GM18868 (cell line): ENCODE data around the gene P2RX3.
"Not testable (repeated sequence)": the region's sequence is repeated elsewhere in the genome, so short reads cannot be mapped to it uniquely, and the experiment has no call there.

Experiments used
- ATAC-seq: cut with Tn5 transposase; IDR thresholded peaks from one replicate; pipeline ENCODE4 v1.9.1; 2021; ENCODE audit warnings: mild to moderate bottlenecking, moderate library complexity; ENCODE audit not compliant: unreplicated experiment

The P2RX3 gene

GRCh38 chr11:57394203-57394965 lies 56.2 kb downstream of the P2RX3 start:
- ATAC-seq = no peak

DNA sequence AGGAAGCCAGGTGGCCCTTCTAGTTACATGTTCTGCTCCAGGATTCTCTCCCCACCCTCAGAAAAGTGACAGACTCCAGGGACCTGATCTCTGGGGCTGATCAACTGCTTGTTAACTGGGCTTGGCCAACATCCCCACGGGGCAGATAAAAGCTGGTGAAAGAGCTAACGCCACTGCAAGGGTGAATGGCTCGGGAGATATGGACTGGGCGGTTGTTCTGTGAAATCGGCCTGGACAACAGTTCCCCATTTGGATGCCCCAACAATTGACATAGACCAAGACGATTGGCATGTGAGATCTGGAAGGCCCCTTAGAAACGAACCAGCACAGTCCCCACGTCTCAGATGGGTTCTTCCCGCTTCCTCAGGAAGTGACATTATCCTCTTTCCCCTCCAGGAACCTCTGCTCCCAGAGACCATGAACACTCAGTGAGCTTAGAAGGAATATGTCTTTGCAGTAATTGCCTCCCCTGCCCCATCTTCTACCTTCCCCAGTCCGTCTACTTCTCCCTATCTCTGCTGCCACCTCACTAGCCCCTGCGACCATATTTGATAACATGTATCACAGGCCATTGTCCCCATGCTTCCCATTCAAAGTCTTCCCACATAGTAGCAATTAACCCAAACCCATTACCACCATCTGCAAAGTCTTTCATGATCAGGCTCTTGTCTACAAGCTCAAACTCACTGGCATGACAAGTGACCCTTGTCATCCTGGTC lies 57.9 kb downstream of the P2RX3 start:
- ATAC-seq = no peak

- ATAC-seq = no peak
Observed at GRCh38 chr11:57396744-57397143, 58.6 kb downstream of the P2RX3 start.

GRCh38 chr11:57397394-57397990 lies 59.3 kb downstream of the P2RX3 start:
- no peak for ATAC-seq

GRCh38 chr11:57399221-57399620 lies 61.1 kb downstream of the P2RX3 start:
- ATAC-seq = no peak

- ATAC-seq = no peak
Observed at GRCh38 chr11:57399972-57400578, 61.9 kb downstream of the P2RX3 start.

- ATAC-seq = no peak
Observed at GRCh38 chr11:57402188-57403002, 64.2 kb downstream of the P2RX3 start.

GRCh38 chr11:57403003-57403801 lies 65.0 kb downstream of the P2RX3 start:
- ATAC-seq = not testable (repeated sequence)

- peak; percentile 45 for ATAC-seq
Observed at GRCh38 chr11:57403802-57404147, 65.6 kb downstream of the P2RX3 start.

GRCh38 chr11:57405271-57405860 lies 67.2 kb downstream of the P2RX3 start:
- ATAC-seq = no peak

- ATAC-seq = peak; percentile 74
Observed at GRCh38 chr11:57406337-57406904, 68.3 kb downstream of the P2RX3 start.

GRCh38 chr11:57407010-57407920 lies 69.1 kb downstream of the P2RX3 start:
- ATAC-seq = no peak

GRCh38 chr11:57407941-57408475 lies 69.9 kb downstream of the P2RX3 start:
- ATAC-seq = no peak

- no peak for ATAC-seq
Observed at GRCh38 chr11:57408771-57409170, 70.6 kb downstream of the P2RX3 start.

DNA sequence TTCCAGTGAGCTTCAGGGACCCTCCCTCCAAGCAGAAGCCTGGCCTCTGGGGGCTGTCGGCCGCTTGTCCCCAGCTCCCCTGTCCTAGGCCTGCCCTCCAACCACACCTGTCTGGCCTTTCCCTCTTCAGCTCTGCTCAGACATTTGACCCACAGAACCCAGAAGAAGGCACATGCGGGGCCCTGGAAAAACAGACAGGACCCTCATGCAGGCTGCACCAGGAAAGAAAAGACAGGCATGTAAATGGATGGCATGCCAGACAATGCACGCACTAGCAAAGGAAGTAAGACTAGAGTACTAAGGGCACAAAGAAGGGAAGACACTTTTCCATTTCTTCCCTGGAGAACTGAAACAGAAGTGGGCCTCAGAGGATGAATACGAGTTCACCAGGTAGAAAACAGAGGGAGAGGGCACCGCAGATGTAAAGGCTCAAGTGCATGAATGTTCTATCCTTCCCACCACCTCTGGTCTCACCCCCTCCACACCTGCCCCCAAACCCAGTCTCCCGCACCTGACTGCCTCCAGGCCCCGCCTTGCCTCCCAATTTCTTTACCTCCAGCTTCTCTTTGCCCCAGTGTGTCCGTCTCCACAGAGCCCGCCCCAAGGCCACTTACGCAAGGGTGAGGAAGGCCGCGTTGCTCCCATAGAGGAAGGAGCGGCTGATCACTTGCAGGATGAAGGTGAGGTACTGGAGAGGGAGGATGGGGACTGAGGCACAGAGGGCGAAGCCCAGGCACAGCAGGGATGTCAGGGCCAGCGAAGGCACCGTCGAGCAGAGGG lies 71.4 kb downstream of the P2RX3 start:
- ATAC-seq = no peak

DNA sequence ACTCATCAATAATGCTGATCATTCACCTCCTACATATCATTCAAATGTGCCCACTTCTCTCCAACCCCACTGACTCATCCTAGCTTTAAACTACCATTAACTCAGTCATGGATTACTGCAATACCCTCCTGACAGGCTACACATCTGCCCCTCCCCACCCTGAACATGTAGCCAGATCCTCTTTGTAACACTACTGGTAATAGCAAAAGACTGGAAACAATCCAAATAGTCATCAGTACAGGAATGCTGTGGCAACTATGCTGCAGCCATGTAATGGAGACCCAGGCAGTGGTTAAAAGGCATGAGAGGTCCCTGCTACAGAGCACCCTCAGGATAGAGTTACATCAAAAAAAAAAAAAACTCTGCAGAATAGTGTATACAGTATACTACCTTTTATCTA lies 72.1 kb downstream of the P2RX3 start:
- ATAC-seq = no peak

DNA sequence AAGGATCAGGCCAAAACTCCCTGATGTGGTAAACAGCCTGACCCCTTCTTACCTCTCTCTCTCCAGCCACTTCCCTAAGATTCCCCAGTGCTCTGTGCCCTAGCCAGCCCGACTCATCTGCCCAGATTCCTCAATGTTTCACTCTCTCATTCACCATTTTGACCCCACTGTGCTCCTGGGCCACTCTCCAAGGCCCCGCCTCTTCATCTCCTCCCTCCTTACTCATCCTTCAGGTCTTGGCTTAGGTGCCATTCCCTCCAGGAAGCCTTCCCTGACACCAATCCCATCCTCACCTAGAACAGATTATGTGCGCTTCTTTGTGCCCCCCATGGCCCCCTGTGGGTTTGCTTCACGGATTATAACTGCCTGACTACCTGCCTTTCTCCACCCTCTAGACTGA lies 75.5 kb downstream of the P2RX3 start:
- no peak for ATAC-seq
